T-helper 1 cell treated with Interleukin-12 subunit alpha and Interleukin-12 subunit beta and Interleukin-4 antibody, amounts not matched to agents 30 μg/mL and 1 μg/mL, for 36 hours (primary cell): ENCODE measurements around the gene FAM9C.
A peak's percentile ranks its signal among the peaks of the same experiment; 100 is the strongest.

Experiments used
- H3K27ac Mint-ChIP-seq: one replicate; pipeline ENCODE4 v1.8.0; 2021; ENCODE audit warnings: mild to moderate bottlenecking, mixed read lengths
- H3K27me3 Mint-ChIP-seq: one replicate; pipeline ENCODE4 v1.8.0; 2021; ENCODE audit warnings: low read depth, mixed read lengths
- H3K36me3 Mint-ChIP-seq: one replicate; pipeline ENCODE4 v1.8.0; 2021; ENCODE audit warnings: low read depth, mixed read lengths
- H3K4me1 Mint-ChIP-seq: one replicate; pipeline ENCODE4 v1.8.0; 2021; ENCODE audit warnings: low read depth, mixed read lengths
- H3K4me3 Mint-ChIP-seq: one replicate; pipeline ENCODE4 v1.8.0; 2021; ENCODE audit warnings: mild to moderate bottlenecking, moderate library complexity, mixed read lengths
- H3K9me3 Mint-ChIP-seq: one replicate; pipeline ENCODE4 v1.8.0; 2021; ENCODE audit warnings: mixed read lengths

FAM9C gene

DNA sequence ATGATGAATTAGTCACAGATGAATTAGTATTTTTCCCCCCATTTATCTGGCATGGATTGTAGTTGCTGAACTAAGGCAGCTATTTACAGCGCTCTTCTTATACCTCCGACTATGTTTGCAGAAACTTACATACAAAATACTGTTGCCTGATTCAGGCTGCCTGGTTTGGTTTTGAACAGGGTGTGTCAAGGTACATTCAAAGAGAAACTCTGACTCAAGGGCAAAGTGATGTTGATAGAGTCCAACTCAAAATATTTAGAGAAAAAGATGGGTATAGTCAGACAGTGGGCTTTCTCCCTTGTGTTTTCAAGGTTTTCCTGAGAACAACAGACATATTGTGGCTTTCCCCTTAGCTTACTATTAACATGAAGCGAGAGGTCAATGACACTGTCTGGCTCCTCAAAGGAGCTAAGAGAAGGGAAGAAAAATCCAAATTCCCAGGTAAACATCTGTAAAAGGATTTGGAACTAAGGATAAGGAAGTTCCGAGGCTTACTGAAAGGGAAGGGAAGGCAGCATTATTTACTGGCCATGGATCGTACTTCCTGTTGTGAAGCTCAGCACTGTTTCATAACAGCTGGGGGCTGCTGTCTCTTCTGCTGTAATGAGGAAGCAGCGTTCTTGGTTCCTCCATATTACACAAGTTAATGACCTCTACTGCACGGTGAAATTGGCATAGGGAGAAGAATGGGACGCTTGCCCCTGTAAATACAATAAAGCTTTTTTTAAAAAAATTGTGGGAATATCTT, 30.9 kb downstream of the FAM9C start:
- H3K4me3 Mint-ChIP-seq = peak overlapping the region; percentile 62
- H3K27ac Mint-ChIP-seq = peak overlapping the region; percentile 88
- H3K36me3 Mint-ChIP-seq = peaks cover 2% of the 10 kb centered on the region
- no peaks in the 10 kb centered on the region for H3K9me3 Mint-ChIP-seq
- H3K27me3 Mint-ChIP-seq = no peaks in the 10 kb centered on the region
- peaks cover 51% of the 10 kb centered on the region for H3K4me1 Mint-ChIP-seq

DNA sequence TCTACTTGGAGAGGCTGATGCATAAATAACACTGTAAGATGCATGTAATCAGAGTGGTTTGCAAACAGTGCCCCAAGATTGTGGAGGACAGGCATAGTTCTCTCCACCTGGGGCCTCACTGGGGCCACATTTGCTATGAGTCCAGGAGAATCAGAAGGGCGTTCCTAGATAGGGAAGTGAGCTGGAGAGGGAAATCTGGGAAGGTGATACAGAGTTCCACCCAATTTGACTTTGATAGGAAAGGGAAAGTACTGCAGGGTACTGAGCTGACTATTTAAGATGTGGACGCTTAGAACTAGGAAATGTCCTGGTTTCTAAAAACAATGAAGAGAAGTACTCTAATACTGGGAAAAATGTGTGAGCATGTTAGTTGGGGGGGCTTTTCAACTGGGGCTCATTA, 33.9 kb downstream of the FAM9C start:
- Mint-ChIP-seq H3K27ac (no peak overlapping the region), H3K4me1 (peaks cover 56% of the 10 kb centered on the region), H3K4me3 (no peak overlapping the region)

DNA sequence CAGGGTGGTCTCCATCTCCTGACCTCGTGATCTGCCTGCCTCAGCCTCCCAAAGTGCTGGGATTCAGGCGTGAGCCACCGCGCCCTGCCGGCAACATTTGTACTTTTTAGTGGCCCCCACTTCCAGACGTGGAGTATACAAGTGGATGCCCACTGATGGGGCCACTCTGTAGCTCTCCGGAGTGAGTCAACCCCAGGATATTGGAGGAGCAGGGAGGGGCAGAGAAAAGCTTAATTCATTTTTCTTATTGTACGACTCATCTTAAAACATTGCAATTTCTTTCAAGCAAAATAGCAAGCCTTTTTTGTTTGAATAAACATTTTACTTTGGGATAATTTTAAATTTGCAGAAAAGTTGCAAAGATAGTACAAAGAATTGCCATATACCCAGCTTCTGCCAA, 34.6 kb downstream of the FAM9C start:
- H3K9me3 Mint-ChIP-seq = no peaks in the 10 kb centered on the region
- peaks cover 3% of the 10 kb centered on the region for H3K36me3 Mint-ChIP-seq
- no peaks in the 10 kb centered on the region for H3K27me3 Mint-ChIP-seq
- peaks cover 59% of the 10 kb centered on the region for H3K4me1 Mint-ChIP-seq
- H3K4me3 Mint-ChIP-seq = no peak overlapping the region
- no peak overlapping the region for H3K27ac Mint-ChIP-seq

More for the DNA sequence above, 33.9 kb downstream of the FAM9C start:
- no peaks in the 10 kb centered on the region for H3K9me3 Mint-ChIP-seq
- peaks cover 3% of the 10 kb centered on the region for H3K36me3 Mint-ChIP-seq
- no peaks in the 10 kb centered on the region for H3K27me3 Mint-ChIP-seq

DNA sequence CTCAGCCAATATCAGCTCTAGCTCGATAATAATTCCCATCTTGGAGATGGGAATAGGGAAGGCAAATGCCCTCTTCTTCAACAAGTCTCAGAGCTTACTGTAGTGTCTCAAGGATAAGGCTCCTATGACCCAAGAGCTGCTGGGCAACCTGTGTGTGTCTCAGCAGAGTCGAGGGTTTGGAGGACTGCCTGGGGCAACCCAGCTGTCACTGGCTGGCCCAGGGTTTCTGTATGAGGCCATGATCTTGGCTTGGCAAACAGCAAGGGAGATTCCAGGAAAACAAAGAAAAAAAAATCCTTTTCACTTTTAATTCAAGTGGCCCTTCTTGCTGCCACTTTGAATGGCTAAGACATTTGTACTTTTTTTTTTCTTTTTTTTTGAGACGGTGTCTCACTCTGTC, 35.1 kb downstream of the FAM9C start:
- H3K4me3 Mint-ChIP-seq = no peak overlapping the region
- H3K4me1 Mint-ChIP-seq = peaks cover 58% of the 10 kb centered on the region
- H3K27ac Mint-ChIP-seq = no peak overlapping the region

DNA sequence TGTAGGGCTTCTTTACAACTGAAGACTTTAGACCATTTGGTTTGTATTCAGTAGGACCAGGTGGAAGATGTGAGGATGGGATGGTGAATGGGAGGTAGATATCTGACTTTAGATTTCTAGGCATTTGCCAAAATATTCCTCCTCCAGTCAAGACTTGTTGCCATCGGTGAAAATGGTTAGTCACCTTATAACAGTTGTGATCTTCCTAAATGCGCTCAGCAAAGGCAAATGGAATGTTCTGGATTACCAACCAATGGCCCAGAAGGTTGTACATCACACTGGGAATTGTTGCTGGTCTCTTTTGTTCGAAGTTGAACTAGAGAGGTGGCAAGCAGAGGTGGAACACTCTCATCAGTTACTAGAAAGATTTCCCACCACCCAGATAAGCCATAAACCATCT, 35.6 kb downstream of the FAM9C start:
- H3K36me3 Mint-ChIP-seq = peaks cover 4% of the 10 kb centered on the region

More for the DNA sequence above, 35.1 kb downstream of the FAM9C start:
- H3K9me3 Mint-ChIP-seq = no peaks in the 10 kb centered on the region
- H3K27me3 Mint-ChIP-seq = no peaks in the 10 kb centered on the region
- H3K36me3 Mint-ChIP-seq = peaks cover 4% of the 10 kb centered on the region

DNA sequence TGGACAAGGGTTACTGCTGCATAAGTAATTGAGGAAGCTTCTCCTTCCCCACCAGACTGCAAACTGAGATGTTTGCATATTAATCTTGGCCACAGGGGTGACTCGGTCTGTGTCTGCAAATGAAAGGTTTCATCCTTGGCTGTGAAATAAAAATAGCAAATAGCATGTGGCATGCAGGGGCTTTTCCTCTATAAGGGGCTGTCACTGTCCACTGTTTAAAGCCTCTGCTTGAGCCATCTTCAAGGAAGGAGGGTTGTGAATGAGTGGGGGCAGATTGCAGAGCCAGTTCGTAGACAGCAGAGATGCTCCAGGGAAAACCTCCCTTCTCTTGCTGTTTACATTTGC, 36.3 kb downstream of the FAM9C start:
- H3K27me3 Mint-ChIP-seq = no peaks in the 10 kb centered on the region
- no peaks in the 10 kb centered on the region for H3K9me3 Mint-ChIP-seq
- H3K4me1 Mint-ChIP-seq = peaks cover 46% of the 10 kb centered on the region
- peak overlapping the region; percentile 81 for H3K27ac Mint-ChIP-seq
- H3K36me3 Mint-ChIP-seq = peaks cover 2% of the 10 kb centered on the region
- H3K4me3 Mint-ChIP-seq = no peak overlapping the region

More for the DNA sequence above, 35.6 kb downstream of the FAM9C start:
- Mint-ChIP-seq H3K9me3 (no peaks in the 10 kb centered on the region), H3K27me3 (no peaks in the 10 kb centered on the region), H3K27ac (no peak overlapping the region), H3K4me1 (peaks cover 53% of the 10 kb centered on the region), H3K4me3 (no peak overlapping the region)

DNA sequence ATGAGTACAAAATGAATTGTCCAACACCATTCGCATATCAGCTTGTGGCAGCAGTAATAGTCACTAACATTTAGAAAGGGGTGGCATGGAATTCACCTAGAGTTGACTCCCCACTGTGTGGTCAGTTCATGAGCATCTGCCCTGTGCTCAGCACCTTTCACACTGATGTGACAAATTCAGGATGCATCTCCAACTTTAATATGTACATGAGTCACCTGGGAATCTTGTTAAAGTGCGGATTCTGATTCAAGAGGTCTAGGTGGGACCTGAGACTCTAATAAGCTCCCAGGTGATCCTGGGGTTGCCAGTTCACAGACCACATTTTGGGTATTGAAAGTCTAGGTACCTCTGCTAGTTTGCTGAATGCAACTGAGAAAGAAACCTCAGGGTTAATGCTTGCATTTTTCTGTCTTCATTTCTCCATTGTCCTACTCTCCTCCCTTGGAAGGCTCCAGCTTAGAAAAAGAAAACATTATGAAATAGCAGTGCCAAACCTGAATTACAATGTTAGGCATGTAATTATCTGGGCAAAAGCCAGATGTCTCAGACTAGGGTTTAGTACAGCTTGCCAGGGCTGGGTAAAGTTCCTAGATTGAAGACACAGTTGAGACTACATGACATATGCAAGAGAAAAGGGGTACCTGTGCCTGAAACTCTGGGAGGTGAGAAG, 36.8 kb downstream of the FAM9C start:
- Mint-ChIP-seq H3K27ac (peak overlapping the region; percentile 81), H3K4me1 (peaks cover 43% of the 10 kb centered on the region), H3K9me3 (no peaks in the 10 kb centered on the region), H3K36me3 (peaks cover 2% of the 10 kb centered on the region), H3K27me3 (no peaks in the 10 kb centered on the region), H3K4me3 (no peak overlapping the region)

DNA sequence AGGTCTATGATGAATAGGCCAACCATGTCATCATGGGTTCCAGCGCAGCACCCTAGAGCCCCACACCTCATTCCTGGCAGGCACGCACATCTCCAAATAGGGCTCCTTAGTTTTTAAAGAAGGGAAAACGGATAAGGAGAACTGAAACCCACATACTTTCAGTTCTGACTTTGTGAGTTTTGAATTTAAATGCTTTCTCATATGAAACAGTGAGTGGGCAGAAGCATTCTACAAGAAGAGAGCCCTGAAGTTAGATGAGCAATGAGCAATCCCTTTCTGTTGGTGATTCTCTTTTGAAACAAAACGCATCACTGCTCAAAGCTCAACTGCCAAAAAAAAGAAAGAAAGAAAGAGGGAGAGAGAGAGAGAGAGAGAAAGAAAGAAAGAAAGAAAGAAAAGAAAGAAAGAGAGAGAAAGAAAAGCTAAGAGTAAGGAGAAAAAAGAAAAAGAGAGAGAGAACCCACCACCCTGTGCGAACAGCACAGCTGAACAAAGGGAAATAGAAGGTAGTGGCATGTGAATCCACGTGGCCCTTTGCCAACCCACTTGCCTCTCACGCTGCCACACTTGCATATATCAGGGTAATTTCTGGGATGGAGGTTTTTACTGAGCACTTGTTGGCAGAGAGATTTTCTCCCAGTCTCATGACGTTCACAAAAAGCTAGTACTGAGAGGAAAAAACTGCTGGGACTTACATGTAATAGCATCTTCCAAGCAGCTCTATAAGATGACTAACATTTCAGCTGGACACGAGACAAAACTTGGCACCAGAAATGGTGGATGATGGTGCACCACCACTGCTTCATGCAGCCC, 38.6 kb downstream of the FAM9C start:
- H3K36me3 Mint-ChIP-seq = peaks cover 2% of the 10 kb centered on the region
- H3K27ac Mint-ChIP-seq = peak overlapping the region; percentile 99
- H3K27me3 Mint-ChIP-seq = no peaks in the 10 kb centered on the region
- peaks cover 47% of the 10 kb centered on the region for H3K4me1 Mint-ChIP-seq
- no peaks in the 10 kb centered on the region for H3K9me3 Mint-ChIP-seq
- peak overlapping the region; percentile 85 for H3K4me3 Mint-ChIP-seq

DNA sequence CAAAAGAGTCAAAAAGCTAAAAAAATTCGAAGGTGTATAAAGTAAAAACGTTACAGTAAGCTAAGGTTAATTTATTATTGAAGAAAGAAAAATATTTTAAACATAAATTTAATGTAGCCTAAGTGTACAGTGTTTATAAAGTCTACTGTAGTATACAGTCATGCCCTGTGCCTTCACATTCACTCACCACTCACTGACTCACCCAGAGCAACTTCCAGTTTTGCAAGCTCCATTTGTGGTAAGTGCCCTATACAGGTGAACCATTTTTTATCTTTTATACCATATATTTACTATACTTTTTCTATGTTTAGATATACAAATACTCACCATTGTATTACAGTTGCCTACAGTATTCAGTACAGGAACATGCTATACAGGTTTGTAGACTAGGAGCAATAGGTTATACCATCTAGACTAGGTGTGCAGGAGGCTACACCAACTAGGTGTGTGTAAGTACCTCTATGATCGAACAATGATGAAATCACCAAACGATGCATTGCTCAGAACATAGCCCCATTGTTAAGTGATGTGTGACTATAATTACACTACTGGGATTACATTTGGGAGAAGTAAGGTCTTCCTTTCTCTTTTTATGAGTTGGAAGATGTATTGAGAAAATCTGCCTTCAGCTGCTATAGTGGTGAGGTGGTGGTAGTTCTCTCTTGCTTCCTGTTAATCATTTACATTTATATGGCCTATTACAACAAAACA, 42.3 kb downstream of the FAM9C start:
- H3K36me3 Mint-ChIP-seq = peaks cover 2% of the 10 kb centered on the region

DNA sequence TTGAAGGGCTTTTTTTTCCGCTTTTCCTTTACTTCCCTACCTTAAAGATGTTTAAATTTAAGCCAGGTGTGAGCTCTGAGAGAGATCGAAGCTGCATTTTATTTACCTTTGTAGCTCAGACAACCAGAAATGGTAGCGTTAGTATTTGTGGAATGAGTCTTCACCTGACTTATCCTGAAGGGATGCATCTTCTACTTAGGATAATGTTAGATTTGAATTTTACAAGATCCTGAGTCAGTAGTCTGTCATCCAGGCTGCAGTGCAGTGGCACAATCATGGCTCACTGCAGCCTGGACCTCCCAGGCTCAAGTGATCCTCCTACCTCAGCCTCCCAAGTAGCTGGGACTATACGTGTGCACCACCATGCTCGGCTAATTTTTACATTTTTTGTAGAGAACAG, 43.3 kb downstream of the FAM9C start:
- Mint-ChIP-seq H3K4me3 (peak overlapping the region; percentile 58), H3K27me3 (no peaks in the 10 kb centered on the region), H3K9me3 (no peaks in the 10 kb centered on the region), H3K4me1 (peaks cover 59% of the 10 kb centered on the region), H3K27ac (peak overlapping the region; percentile 96), H3K36me3 (peaks cover 4% of the 10 kb centered on the region)

More for the DNA sequence above, 42.3 kb downstream of the FAM9C start:
- Mint-ChIP-seq H3K4me1 (peaks cover 59% of the 10 kb centered on the region), H3K4me3 (no peak overlapping the region), H3K27me3 (no peaks in the 10 kb centered on the region), H3K27ac (peak overlapping the region; percentile 96), H3K9me3 (no peaks in the 10 kb centered on the region)

DNA sequence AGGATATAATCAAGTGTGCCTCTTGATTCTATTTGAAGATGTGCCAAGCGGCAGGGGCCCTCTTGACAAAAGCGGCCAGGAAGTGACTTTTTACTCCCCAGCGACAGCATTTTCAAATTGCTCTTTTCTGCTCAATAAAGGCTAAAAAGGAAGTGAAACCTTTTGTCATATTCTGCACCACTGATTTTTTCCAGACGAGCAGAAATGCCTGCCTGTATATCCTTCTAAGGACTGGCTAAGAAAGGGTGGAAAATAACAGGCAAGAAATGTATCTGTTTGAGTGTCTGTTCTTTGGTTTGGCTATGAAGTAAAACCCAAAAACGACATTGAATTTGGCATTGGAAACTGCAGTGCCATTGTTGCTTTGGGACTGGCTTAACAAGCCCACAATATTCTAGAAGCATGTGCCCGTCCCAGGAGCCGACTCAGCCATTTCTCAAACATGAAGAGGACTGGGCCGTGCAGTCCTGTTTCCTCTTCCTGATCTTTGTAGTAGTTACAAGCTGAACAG, 44.1 kb downstream of the FAM9C start:
- peak overlapping the region; percentile 96 for H3K27ac Mint-ChIP-seq
- H3K4me1 Mint-ChIP-seq = peaks cover 58% of the 10 kb centered on the region
- no peaks in the 10 kb centered on the region for H3K27me3 Mint-ChIP-seq
- H3K9me3 Mint-ChIP-seq = no peaks in the 10 kb centered on the region
- peak overlapping the region; percentile 67 for H3K4me3 Mint-ChIP-seq
- H3K36me3 Mint-ChIP-seq = peaks cover 5% of the 10 kb centered on the region

DNA sequence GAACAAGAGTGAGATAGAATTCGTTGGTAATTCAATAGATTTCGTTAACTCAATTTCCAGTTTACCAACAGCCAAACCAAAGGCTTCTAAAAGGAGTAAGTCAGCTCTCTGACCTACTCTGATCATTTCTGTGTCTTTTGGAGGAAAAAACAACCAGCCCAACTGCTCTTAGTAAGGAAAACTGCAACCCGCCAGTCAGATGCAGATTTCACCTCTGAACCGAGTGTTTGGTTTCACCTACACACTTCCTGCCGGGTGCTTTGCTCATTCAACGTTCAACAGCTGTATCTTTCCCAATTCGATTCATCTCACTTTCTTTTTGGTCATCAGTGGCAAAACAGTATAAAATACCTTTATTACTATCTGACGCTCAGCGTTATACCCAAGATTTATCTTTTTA, 45.0 kb downstream of the FAM9C start:
- Mint-ChIP-seq H3K27ac (peak overlapping the region; percentile 96), H3K4me3 (peak overlapping the region; percentile 67), H3K27me3 (no peaks in the 10 kb centered on the region), H3K4me1 (peaks cover 49% of the 10 kb centered on the region), H3K36me3 (peaks cover 4% of the 10 kb centered on the region), H3K9me3 (no peaks in the 10 kb centered on the region)

DNA sequence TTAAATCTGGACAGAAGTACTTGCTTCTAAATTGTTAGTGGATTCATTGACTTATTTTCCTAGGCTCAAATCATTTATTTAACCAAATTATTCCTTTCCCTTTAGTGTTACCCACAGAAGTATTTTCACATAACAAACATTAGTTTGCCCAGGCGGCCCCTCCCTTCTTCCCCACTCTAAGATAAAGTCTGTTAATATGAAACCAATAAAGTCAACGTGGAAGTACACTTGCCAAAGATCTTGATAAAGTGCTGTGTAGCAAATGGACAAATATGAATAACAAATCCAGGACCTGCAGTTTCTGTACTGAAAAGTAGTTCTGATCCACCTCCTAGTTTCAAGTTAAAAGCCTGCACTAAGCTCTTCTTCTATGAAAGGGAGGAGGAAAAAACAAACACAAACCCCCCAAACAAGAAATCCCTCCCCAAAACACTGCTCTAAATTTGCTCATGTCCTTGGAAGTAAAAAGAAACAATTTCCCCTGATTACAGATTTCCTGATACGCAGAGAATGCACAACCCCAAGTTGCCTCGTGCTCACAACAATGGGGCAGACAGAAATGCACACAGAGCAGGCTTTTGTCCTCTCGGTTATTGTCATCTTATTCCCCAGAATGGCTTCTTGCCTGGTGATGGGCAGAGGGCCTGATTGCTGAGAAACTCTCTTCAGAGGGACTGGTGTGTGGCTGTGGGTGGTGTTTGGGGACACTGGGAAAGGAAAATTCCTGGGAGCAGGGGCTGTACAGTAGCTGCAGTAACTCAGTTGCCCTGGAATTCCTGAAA, 46.3 kb downstream of the FAM9C start:
- peaks cover 52% of the 10 kb centered on the region for H3K4me1 Mint-ChIP-seq

More for the DNA sequence above, 46.3 kb downstream of the FAM9C start:
- peaks cover 4% of the 10 kb centered on the region for H3K36me3 Mint-ChIP-seq
- peak overlapping the region; percentile 54 for H3K4me3 Mint-ChIP-seq
- H3K27me3 Mint-ChIP-seq = no peaks in the 10 kb centered on the region
- no peaks in the 10 kb centered on the region for H3K9me3 Mint-ChIP-seq
- H3K27ac Mint-ChIP-seq = peak overlapping the region; percentile 88
